OCI-LY1 (cell line): ENCODE data around the gene ACAD11.

Experiments used
- H2AFZ ChIP-seq: fragments of 200-600 bp; sonication (generic), shearing (Covaris generic); 2 replicates; pipeline ENCODE4 v1.6.0; 2014; ENCODE audit warnings: antibody characterized with exemption, mild to moderate bottlenecking, low read length
- H3F3A ChIP-seq: fragments of 200-600 bp; sonication (generic), shearing (Covaris generic); 2 replicates; pipeline ENCODE4 v1.6.0; 2014; ENCODE audit warnings: mild to moderate bottlenecking, antibody characterized with exemption, low read length, moderate library complexity; ENCODE audit not compliant: insufficient read depth
- H3K27ac ChIP-seq: fragments of 200-600 bp; sonication (generic); 2 replicates; pipeline ENCODE4 v1.5.1; 2014; ENCODE audit warnings: low read length, mixed run types, mild to moderate bottlenecking, low read depth; ENCODE audit not compliant: poor library complexity, severe bottlenecking
- H3K27me3 ChIP-seq: fragments of 200-600 bp; sonication (generic); 2 replicates; pipeline ENCODE4 v1.6.0; 2014; ENCODE audit warnings: antibody characterized with exemption, mild to moderate bottlenecking, low read length, moderate library complexity; ENCODE audit not compliant: insufficient read depth
- H3K36me3 ChIP-seq: fragments of 200-600 bp; sonication (generic); 2 replicates; pipeline ENCODE4 v1.6.1; 2014; ENCODE audit warnings: mild to moderate bottlenecking, antibody characterized with exemption, low read length, moderate library complexity, mixed read lengths; ENCODE audit not compliant: insufficient read depth
- H3K4me1 ChIP-seq: fragments of 200-600 bp; sonication (generic); 2 replicates; pipeline ENCODE4 v1.5.1; 2014; ENCODE audit warnings: mild to moderate bottlenecking, low read length, moderate library complexity; ENCODE audit not compliant: insufficient read depth, severe bottlenecking
- H3K4me2 ChIP-seq: fragments of 200-600 bp; sonication (generic), shearing (Covaris generic); 2 replicates; pipeline ENCODE4 v1.6.1; 2014; ENCODE audit warnings: low read length
- H3K4me3 ChIP-seq: fragments of 200-600 bp; sonication (generic); 2 replicates; pipeline ENCODE4 v1.5.1; 2014; ENCODE audit warnings: low read length, low read depth, mild to moderate bottlenecking, mixed read lengths; ENCODE audit not compliant: poor library complexity, severe bottlenecking
- H3K79me2 ChIP-seq: fragments of 200-600 bp; shearing (Covaris generic); 2 replicates; pipeline ENCODE4 v1.6.1; 2016; ENCODE audit warnings: mixed run types, low read length, mixed read lengths; ENCODE audit not compliant: insufficient read depth
- H3K9ac ChIP-seq: fragments of 200-600 bp; sonication (generic), shearing (Covaris generic); 2 replicates; pipeline ENCODE4 v1.6.1; 2014; ENCODE audit warnings: mild to moderate bottlenecking, low read length, mixed read lengths
- H3K9me2 ChIP-seq: fragments of 200-600 bp; sonication (generic), shearing (Covaris generic); 2 replicates; pipeline ENCODE4 v1.6.1; 2014; ENCODE audit warnings: low read depth, mild to moderate bottlenecking, low read length, mixed read lengths
- H3K9me3 ChIP-seq: fragments of 200-600 bp; shearing (Covaris generic); 2 replicates; pipeline ENCODE4 v1.6.1; 2014; ENCODE audit warnings: low read length, mixed read lengths
- H4K20me1 ChIP-seq: fragments of 200-600 bp; sonication (generic), shearing (Covaris generic); 2 replicates; pipeline ENCODE4 v1.6.0; 2016; ENCODE audit warnings: mild to moderate bottlenecking, low read length; ENCODE audit not compliant: insufficient read depth
- CTCF ChIP-seq: fragments of 200-600 bp; sonication (generic), shearing (Covaris generic); IDR thresholded peaks from 2 replicates; pipeline ENCODE4 v1.5.1; 2017; ENCODE audit warnings: mild to moderate bottlenecking, antibody characterized with exemption, low read length, moderate library complexity, mixed read lengths
- EZH2 ChIP-seq: fragments of 200-600 bp; sonication (generic), shearing (Covaris generic); IDR thresholded peaks from 2 replicates; pipeline ENCODE4 v1.8.0; 2017; ENCODE audit warnings: borderline replicate concordance, mixed run types, mild to moderate bottlenecking, antibody characterized with exemption, low read length, moderate library complexity, mixed read lengths

The ACAD11 gene

DNA sequence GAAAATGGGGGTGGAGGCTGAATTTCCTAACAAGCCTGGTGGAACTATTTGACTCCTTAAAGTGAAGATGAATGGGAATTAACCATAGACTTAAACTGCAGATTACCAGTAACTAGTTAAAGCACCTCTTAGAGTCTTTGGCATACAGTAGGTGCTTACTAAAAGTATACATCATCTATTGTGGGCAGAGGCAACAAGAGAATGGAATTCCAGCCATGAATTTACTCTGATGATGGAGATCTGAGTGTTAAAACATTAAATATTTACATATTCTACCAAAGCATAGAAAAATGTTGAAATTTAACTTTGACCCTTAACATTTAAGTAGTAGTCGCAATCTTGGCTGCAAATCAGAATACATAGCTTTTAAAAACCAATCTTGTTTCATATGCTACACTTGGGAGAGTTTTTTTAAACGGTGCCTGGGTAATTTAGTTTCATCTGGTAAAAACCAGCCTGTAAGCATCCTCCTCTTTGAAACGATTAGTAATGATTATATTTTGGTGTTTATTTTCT, 5.7 kb upstream of the ACAD11 start:
- H3K36me3 ChIP-seq = peaks cover 34% of the 10 kb centered on the region; the same call in 1 of the 2 replicates
- TF ChIP-seq CTCF = no peak
- no peak for TF ChIP-seq EZH2
- H3K9ac ChIP-seq = no peak overlapping the region
- no peaks in the 10 kb centered on the region for H3K27me3 ChIP-seq
- no peaks in the 10 kb centered on the region for H3F3A ChIP-seq
- H3K4me1 ChIP-seq = peaks cover 20% of the 10 kb centered on the region
- no peak overlapping the region for H3K4me2 ChIP-seq
- no peaks in the 10 kb centered on the region for H3K9me3 ChIP-seq
- H3K27ac ChIP-seq = no peak overlapping the region
- H2AFZ ChIP-seq = no peak overlapping the region
- no peaks in the 10 kb centered on the region for H4K20me1 ChIP-seq
- no peak overlapping the region for H3K4me3 ChIP-seq
- H3K9me2 ChIP-seq = no peaks in the 10 kb centered on the region
- peaks cover 40% of the 10 kb centered on the region for H3K79me2 ChIP-seq

DNA sequence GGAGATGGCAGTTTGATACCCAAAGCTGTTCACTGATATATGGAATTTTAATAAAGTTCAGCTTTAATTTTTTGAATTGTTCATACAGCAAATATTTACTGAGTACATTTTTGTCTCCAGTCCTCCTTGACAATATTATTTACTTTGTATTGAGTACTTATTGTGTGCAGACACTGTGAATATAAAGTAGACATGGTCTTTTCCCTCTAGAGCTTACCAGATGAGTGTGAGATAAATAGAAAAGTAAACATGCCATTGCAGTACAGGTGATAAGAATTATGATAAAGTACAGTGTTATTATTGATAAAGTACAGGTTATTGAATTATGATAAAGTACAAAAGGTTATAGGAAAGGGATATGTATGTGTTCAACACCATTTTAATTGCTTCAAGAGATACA, 2.6 kb upstream of the ACAD11 start:
- Histone ChIP-seq H3K4me3 (peak overlapping the region; percentile 80), H3K9me2 (no peaks in the 10 kb centered on the region), H3K4me1 (peaks cover 35% of the 10 kb centered on the region), H2AFZ (no peak overlapping the region), H3K9ac (peak overlapping the region; percentile 83; the same call in 1 of the 2 replicates), H3K27me3 (no peaks in the 10 kb centered on the region), H3K36me3 (peaks cover 15% of the 10 kb centered on the region; the same call in 1 of the 2 replicates), H3K9me3 (no peaks in the 10 kb centered on the region), H3F3A (no peaks in the 10 kb centered on the region), H3K4me2 (peak overlapping the region; percentile 91), H3K27ac (no peak overlapping the region), H3K79me2 (peaks cover 40% of the 10 kb centered on the region), H4K20me1 (no peaks in the 10 kb centered on the region)
- TF ChIP-seq EZH2 (no peak), CTCF (no peak)

- peak overlapping the region; percentile 91 for H3K4me2 ChIP-seq
- H4K20me1 ChIP-seq = no peaks in the 10 kb centered on the region
- H3K9me3 ChIP-seq = no peaks in the 10 kb centered on the region
- H3K79me2 ChIP-seq = peaks cover 40% of the 10 kb centered on the region
- no peaks in the 10 kb centered on the region for H3K27me3 ChIP-seq
- peak overlapping the region; percentile 80 for H3K4me3 ChIP-seq
- peaks cover 35% of the 10 kb centered on the region for H3K4me1 ChIP-seq
- H3K9me2 ChIP-seq = no peaks in the 10 kb centered on the region
- H3F3A ChIP-seq = no peaks in the 10 kb centered on the region
- no peak overlapping the region for H2AFZ ChIP-seq
- H3K9ac ChIP-seq = peak overlapping the region; percentile 83
- peaks cover 4% of the 10 kb centered on the region; the same call in 1 of the 2 replicates for H3K36me3 ChIP-seq
- H3K27ac ChIP-seq = peak overlapping the region; percentile 56
- TF ChIP-seq CTCF = no peak
- TF ChIP-seq EZH2 = no peak
Measured at GRCh38 chr3:132661101-132661500, 1.5 kb upstream of the ACAD11 start.
